ENCODE results near the gene RAPGEF4. TPM values are rescaled to one million over a fixed set of nuclear protein-coding genes. Genes with fewer than 3 reads are reported as not detected.
"Not testable (repeated sequence)": the region's sequence is repeated elsewhere in the genome, so short reads cannot be mapped to it uniquely, and the experiment has no call there.

Gene RAPGEF4
- total RNA-seq, 1 experiment from 2014 or later: not detected

GRCh38 chr2:173037245-173038120 lies 301.8 kb downstream of the RAPGEF4 start:
- DNase-seq (ENCODE audit: unreplicated experiment): no peak
- H3K4me3 Mint-ChIP-seq (ENCODE audit: unreplicated experiment): no peak overlapping the region
- H3K9me3 Mint-ChIP-seq (ENCODE audit: unreplicated experiment): no peaks in the 10 kb centered on the region
- TF ChIP-seq CTCF (IDR thresholded peaks at IDR 0.05; ENCODE audit: unreplicated experiment): no peak
- H3K27ac Mint-ChIP-seq (ENCODE audit: low read depth, unreplicated experiment): no peak overlapping the region
- H3K4me1 Mint-ChIP-seq (ENCODE audit: insufficient read depth, unreplicated experiment): peaks cover 5% of the 10 kb centered on the region
- H3K36me3 Mint-ChIP-seq (ENCODE audit: insufficient read depth, unreplicated experiment): no peaks in the 10 kb centered on the region
- intact Hi-C loops (cut with micrococcal nuclease): no loop called here
- H3K27me3 Mint-ChIP-seq (ENCODE audit: insufficient read depth, unreplicated experiment): no peaks in the 10 kb centered on the region
- BruUV-seq (replicated peaks): no TSS peak
- ChIA-PET POLR2A (no interaction called here), CTCF (interaction anchor here (2.3 kb wide), 1 partner anchor 11 kb away, joined by 16 read pairs; no protein-coding TSS in a partner anchor)

- POLR2A ChIA-PET; H3K9me3 Mint-ChIP-seq (ENCODE audit: unreplicated experiment); H3K4me1 Mint-ChIP-seq (ENCODE audit: insufficient read depth, unreplicated experiment); DNase-seq (ENCODE audit: unreplicated experiment); H3K27me3 Mint-ChIP-seq (ENCODE audit: insufficient read depth, unreplicated experiment); BruUV-seq (replicated peaks); intact Hi-C loops (cut with micrococcal nuclease); H3K4me3 Mint-ChIP-seq (ENCODE audit: unreplicated experiment); H3K36me3 Mint-ChIP-seq (ENCODE audit: insufficient read depth, unreplicated experiment): not testable (repeated sequence)
- CTCF ChIA-PET: interaction anchor here (2.3 kb wide), 1 partner anchor 11 kb away, joined by 16 read pairs; no protein-coding TSS in a partner anchor
- H3K27ac Mint-ChIP-seq (ENCODE audit: low read depth, unreplicated experiment): peak overlapping the region; percentile 16
Measured at GRCh38 chr2:173038257-173038656, 302.6 kb downstream of the RAPGEF4 start.

- ChIA-PET POLR2A (interaction anchor here (0.8 kb wide), 1 partner anchor 94 kb away, joined by 3 read pairs; no protein-coding TSS in a partner anchor), CTCF (no interaction called here)
- no peak for TF ChIP-seq CTCF (IDR thresholded peaks at IDR 0.05; ENCODE audit: unreplicated experiment)
- Mint-ChIP-seq H3K27me3 (ENCODE audit: insufficient read depth, unreplicated experiment) (no peaks in the 10 kb centered on the region), H3K4me1 (ENCODE audit: insufficient read depth, unreplicated experiment) (no peaks in the 10 kb centered on the region), H3K9me3 (ENCODE audit: unreplicated experiment) (no peaks in the 10 kb centered on the region), H3K4me3 (ENCODE audit: unreplicated experiment) (no peak overlapping the region), H3K27ac (ENCODE audit: low read depth, unreplicated experiment) (no peak overlapping the region), H3K36me3 (ENCODE audit: insufficient read depth, unreplicated experiment) (no peaks in the 10 kb centered on the region)
- BruUV-seq (replicated peaks): no TSS peak
- DNase-seq (ENCODE audit: unreplicated experiment): no peak
- intact Hi-C loops (cut with micrococcal nuclease): no loop called here
Measured at GRCh38 chr2:173040729-173041128, 305.1 kb downstream of the RAPGEF4 start.

- ChIA-PET POLR2A (interaction anchor here (1.3 kb wide), 1 partner anchor 16 kb away, joined by 5 read pairs; no protein-coding TSS in a partner anchor), CTCF (no interaction called here)
- Mint-ChIP-seq H3K9me3 (ENCODE audit: unreplicated experiment) (no peaks in the 10 kb centered on the region), H3K27ac (ENCODE audit: low read depth, unreplicated experiment) (no peak overlapping the region), H3K4me1 (ENCODE audit: insufficient read depth, unreplicated experiment) (peaks cover 9% of the 10 kb centered on the region), H3K4me3 (ENCODE audit: unreplicated experiment) (no peak overlapping the region), H3K36me3 (ENCODE audit: insufficient read depth, unreplicated experiment) (no peaks in the 10 kb centered on the region), H3K27me3 (ENCODE audit: insufficient read depth, unreplicated experiment) (no peaks in the 10 kb centered on the region)
- no peak for TF ChIP-seq CTCF (IDR thresholded peaks at IDR 0.05; ENCODE audit: unreplicated experiment)
- intact Hi-C loops (cut with micrococcal nuclease): no loop called here
- BruUV-seq (replicated peaks): no TSS peak
- no peak for DNase-seq (ENCODE audit: unreplicated experiment)
Measured at GRCh38 chr2:173043476-173043875, 307.8 kb downstream of the RAPGEF4 start.

Measured in MCF 10A (cell line).